Activated CD8-positive, alpha-beta memory T cell treated with anti-CD3 and anti-CD28 coated beads for 4 hours (primary cell): ENCODE data around the gene PXDN.

Experiments
- DNase-seq, 2 donors: peaks; one replicate each; pipeline ENCODE4 v3.0.0-alpha.2; 2020; ENCODE audit warnings: low read depth in 2 of 2

PXDN gene

GRCh38 chr2:1650085-1650872 is 94.0 kb downstream of the PXDN start:
- DNase-seq = no peak

GRCh38 chr2:1649103-1650084 is 94.9 kb downstream of the PXDN start:
- DNase-seq = no peak

- DNase-seq = no peak
Measured at GRCh38 chr2:1648241-1649102, 95.8 kb downstream of the PXDN start.

GRCh38 chr2:1647417-1648240 is 96.7 kb downstream of the PXDN start:
- no peak for DNase-seq

- DNase-seq = no peak
Measured at GRCh38 chr2:1645761-1646476, 98.4 kb downstream of the PXDN start.

GRCh38 chr2:1644427-1644826 is 99.9 kb downstream of the PXDN start:
- no peak for DNase-seq

- no peak for DNase-seq
Measured at GRCh38 chr2:1642993-1643619, 101.2 kb downstream of the PXDN start.

GRCh38 chr2:1642066-1642861 is 102.1 kb downstream of the PXDN start:
- DNase-seq = no peak

GRCh38 chr2:1641523-1641922 is 102.8 kb downstream of the PXDN start:
- no peak for DNase-seq

GRCh38 chr2:1640301-1641135 is 103.8 kb downstream of the PXDN start:
- no peak for DNase-seq

- no peak for DNase-seq
Measured at GRCh38 chr2:1639086-1639858, 105.0 kb downstream of the PXDN start.

GRCh38 chr2:1638281-1638860 is 105.9 kb downstream of the PXDN start:
- no peak for DNase-seq

- DNase-seq = no peak
Measured at GRCh38 chr2:1636791-1637415, 107.4 kb downstream of the PXDN start.

- no peak for DNase-seq
Measured at GRCh38 chr2:1635823-1636222, 108.5 kb downstream of the PXDN start.

GRCh38 chr2:1634681-1635341 is 109.5 kb downstream of the PXDN start:
- DNase-seq = no peak
